ENCODE data around the gene KHK. TPM values are rescaled to one million over a fixed set of nuclear protein-coding genes. Genes with fewer than 3 reads are reported as not detected.

Gene KHK
- total RNA-seq, 1 donor from 2014 or later, result 9.3 TPM

DNA sequence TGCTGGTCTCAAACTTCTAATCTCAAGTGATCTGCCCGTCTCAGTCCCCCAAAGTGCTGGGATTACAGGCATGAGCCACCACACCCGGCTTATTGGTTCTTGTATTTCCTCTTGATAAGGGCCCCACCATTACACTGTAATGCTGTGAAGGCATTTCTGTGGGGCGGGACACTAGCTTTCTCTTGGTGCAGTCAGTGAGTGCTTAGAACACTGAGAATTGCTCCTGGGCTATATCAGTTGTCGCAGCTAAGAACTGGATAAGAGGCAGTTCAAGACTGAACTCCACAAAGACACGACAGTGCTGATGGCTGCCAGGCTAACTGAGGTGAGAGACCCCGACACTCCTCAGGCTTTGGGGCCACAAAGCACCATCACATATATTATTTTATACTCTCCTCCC is 2.1 kb downstream of the KHK start:
- TF ChIP-seq, protein P1, sequence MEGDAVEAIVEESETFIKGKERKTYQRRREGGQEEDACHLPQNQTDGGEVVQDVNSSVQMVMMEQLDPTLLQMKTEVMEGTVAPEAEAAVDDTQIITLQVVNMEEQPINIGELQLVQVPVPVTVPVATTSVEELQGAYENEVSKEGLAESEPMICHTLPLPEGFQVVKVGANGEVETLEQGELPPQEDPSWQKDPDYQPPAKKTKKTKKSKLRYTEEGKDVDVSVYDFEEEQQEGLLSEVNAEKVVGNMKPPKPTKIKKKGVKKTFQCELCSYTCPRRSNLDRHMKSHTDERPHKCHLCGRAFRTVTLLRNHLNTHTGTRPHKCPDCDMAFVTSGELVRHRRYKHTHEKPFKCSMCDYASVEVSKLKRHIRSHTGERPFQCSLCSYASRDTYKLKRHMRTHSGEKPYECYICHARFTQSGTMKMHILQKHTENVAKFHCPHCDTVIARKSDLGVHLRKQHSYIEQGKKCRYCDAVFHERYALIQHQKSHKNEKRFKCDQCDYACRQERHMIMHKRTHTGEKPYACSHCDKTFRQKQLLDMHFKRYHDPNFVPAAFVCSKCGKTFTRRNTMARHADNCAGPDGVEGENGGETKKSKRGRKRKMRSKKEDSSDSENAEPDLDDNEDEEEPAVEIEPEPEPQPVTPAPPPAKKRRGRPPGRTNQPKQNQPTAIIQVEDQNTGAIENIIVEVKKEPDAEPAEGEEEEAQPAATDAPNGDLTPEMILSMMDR (IDR thresholded peaks at IDR 0.05), result no peak
- TF ChIP-seq POLR2AphosphoS5 (IDR thresholded peaks at IDR 0.05; ENCODE audit: insufficient read depth in 1 of 2, low read depth in 1 of 2), result no peak
- no peak for TF ChIP-seq POLR2A (IDR thresholded peaks at IDR 0.05)
- Histone ChIP-seq H3K9me3 (no peaks in the 10 kb centered on the region), H3K4me3 (no peak overlapping the region), H3K4me1 (peaks cover 29% of the 10 kb centered on the region), H3K27me3 (no peaks in the 10 kb centered on the region), H3K36me3 (no peaks in the 10 kb centered on the region), H3K27ac (no peak overlapping the region)
- no peak for DNase-seq (ENCODE audit: extremely low spot score in 2 of 2)
- intact Hi-C loops (cut with DNase I), result loop anchor here (5.0 to 10.0 kb wide), 2 partner anchors 54 to 126 kb away; partner anchors contain the start of gene TMEM214

DNA sequence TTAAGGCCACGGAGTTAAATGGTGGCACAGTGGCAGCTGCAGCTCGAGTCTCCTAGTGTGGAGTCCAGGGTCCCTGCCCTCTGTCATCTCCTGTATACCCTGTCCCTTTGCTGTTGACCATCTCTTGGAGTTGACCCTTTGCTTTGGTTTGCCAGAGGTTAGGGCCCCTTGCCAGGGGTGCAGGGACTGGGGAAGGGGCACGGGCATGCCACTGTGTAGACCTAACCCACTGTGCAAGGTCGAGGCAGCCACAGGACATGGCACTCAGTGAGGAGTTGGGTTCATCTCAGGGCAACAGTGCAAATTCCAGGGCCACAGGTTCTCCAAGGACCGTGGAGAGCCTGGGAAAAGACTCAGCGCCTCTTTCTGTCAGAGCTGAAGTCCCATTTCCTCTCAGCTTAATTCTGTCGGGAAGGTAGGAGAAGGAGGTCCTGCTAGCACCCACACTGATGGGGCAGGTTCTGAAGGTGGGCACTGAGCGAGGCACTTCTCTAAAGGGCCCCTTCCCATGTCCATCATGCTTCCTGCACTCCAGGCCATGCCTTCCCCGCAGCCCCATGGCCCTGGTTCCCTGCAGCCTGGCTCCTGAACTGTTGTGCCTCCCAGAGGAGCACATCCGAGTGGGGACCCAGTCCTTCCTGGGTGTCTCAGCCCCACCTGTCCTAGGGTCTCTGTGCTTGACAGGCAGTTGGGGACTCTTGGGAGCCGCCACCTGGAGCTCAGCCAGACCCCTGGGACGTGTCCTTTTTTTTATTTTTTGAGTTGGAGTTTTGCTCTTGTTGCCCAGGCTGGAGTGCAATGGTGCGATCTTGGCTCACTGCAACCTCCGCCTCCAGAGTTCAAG is 2.8 kb downstream of the KHK start:
- TF ChIP-seq, protein P1 (IDR thresholded peaks at IDR 0.05), result no peak
- TF ChIP-seq POLR2AphosphoS5 (IDR thresholded peaks at IDR 0.05; ENCODE audit: insufficient read depth in 1 of 2, low read depth in 1 of 2) (no peak), POLR2A (IDR thresholded peaks at IDR 0.05) (no peak)
- intact Hi-C loops (cut with DNase I), result loop anchor here (5.0 to 10.0 kb wide), 2 partner anchors 55 to 127 kb away; partner anchors contain the start of gene TMEM214
- Histone ChIP-seq H3K36me3 (no peaks in the 10 kb centered on the region), H3K4me1 (peaks cover 26% of the 10 kb centered on the region), H3K27ac (no peak overlapping the region), H3K27me3 (no peaks in the 10 kb centered on the region), H3K9me3 (no peaks in the 10 kb centered on the region), H3K4me3 (no peak overlapping the region)
- no peak for DNase-seq (ENCODE audit: extremely low spot score in 2 of 2)

DNA sequence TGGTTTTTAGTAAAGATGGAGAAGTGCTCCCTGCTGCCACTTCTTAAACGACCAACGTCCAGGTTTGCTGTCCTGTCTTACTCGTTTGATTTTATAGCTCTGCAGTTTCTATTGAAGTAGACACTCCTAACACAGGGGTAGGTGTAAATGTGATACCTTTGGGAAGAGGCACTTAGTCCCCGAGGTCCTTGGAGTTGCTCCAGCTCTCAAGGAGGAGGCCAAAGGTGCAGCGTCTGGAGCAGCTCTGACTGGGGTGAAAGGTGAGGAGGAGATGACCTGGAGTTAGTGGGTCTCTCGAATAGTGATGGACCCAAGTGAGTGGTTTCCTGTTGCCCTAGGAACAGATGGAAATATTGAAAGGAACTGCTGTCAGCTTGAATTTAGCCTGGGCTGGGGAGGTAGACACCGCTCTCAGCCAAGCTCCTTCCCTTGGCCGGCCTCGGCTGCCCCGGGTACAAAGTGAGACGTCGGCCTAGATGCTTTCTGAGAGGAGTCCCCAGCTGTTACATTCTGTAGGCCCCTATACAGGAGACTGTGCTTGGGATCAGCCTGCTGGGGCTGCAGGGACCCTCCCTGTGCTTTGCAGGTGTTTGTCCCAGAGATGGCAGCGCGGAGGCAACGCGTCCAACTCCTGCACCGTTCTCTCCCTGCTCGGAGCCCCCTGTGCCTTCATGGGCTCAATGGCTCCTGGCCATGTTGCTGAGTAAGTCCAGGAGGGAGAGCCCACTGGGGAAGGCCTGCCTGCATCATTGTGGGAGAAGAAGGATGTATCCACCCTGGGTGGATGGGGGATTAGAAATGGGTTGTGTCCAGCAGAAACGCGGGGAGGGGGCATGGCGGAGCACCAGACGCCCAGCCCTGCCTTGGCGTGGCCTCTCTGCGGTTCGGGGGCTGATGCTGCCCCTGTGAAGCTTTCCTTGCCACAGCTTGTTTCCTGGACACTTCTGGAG is 5.4 kb downstream of the KHK start:
- no peak for TF ChIP-seq POLR2A (IDR thresholded peaks at IDR 0.05)
- TF ChIP-seq, protein P1 (IDR thresholded peaks at IDR 0.05), result no peak
- TF ChIP-seq POLR2AphosphoS5 (IDR thresholded peaks at IDR 0.05; ENCODE audit: insufficient read depth in 1 of 2, low read depth in 1 of 2), result no peak
- DNase-seq (ENCODE audit: extremely low spot score in 2 of 2), result no peak
- peaks cover 16% of the 10 kb centered on the region for H3K4me1 ChIP-seq
- no peak overlapping the region for H3K4me3 ChIP-seq
- no peaks in the 10 kb centered on the region for H3K36me3 ChIP-seq
- H3K27me3 ChIP-seq, result no peaks in the 10 kb centered on the region
- H3K9me3 ChIP-seq, result no peaks in the 10 kb centered on the region
- intact Hi-C loops (cut with DNase I), result no loop called here
- no peak overlapping the region for H3K27ac ChIP-seq

DNA sequence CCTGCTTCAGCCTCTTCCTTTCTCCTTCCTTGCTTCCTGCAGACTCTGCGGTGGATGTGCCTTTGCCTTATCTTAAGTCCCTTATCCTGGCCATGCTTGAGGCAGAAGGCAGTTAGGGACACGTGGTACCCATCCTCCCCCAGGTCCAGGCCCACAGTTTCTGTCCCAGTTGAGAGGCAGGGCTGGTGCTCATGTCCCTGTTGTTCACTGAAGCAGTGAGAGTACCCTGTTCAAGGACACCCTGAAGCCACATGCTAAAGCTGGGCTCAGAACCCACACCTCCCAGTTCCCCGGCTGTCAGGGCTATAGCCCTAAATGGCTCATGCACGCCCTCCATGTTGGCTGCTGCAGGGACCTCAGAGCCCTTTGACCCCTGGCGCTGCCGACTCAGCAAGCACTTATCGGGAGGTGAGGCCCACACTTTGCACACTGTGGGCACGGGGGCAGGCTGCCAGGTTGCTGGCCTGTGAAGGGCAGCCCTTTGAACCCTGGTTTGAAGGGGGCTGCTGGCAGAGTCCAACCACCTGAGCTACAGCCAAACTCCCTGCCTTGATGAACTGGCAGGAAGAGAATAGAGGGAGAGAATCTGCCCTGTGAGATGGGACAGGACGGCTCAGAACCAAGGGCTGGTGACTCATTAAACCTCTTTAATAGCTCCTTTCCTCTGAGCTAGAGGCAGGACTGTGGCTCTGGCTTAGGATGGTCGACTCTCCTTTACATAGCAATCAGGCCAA is 6.3 kb downstream of the KHK start:
- no peaks in the 10 kb centered on the region for H3K27me3 ChIP-seq
- no peak for DNase-seq (ENCODE audit: extremely low spot score in 2 of 2)
- intact Hi-C loops (cut with DNase I), result no loop called here
- no peaks in the 10 kb centered on the region for H3K36me3 ChIP-seq
- H3K4me1 ChIP-seq, result peaks cover 8% of the 10 kb centered on the region
- no peaks in the 10 kb centered on the region for H3K9me3 ChIP-seq
- H3K27ac ChIP-seq, result no peak overlapping the region
- H3K4me3 ChIP-seq, result no peak overlapping the region
- TF ChIP-seq, protein P1 (IDR thresholded peaks at IDR 0.05), result no peak
- TF ChIP-seq POLR2AphosphoS5 (IDR thresholded peaks at IDR 0.05; ENCODE audit: insufficient read depth in 1 of 2, low read depth in 1 of 2) (no peak), POLR2A (IDR thresholded peaks at IDR 0.05) (no peak)
